Measurements from ENCODE around the gene KLHL36.
"Not testable (repeated sequence)": the region's sequence is repeated elsewhere in the genome, so short reads cannot be mapped to it uniquely, and the experiment has no call there.

The KLHL36 gene

DNA sequence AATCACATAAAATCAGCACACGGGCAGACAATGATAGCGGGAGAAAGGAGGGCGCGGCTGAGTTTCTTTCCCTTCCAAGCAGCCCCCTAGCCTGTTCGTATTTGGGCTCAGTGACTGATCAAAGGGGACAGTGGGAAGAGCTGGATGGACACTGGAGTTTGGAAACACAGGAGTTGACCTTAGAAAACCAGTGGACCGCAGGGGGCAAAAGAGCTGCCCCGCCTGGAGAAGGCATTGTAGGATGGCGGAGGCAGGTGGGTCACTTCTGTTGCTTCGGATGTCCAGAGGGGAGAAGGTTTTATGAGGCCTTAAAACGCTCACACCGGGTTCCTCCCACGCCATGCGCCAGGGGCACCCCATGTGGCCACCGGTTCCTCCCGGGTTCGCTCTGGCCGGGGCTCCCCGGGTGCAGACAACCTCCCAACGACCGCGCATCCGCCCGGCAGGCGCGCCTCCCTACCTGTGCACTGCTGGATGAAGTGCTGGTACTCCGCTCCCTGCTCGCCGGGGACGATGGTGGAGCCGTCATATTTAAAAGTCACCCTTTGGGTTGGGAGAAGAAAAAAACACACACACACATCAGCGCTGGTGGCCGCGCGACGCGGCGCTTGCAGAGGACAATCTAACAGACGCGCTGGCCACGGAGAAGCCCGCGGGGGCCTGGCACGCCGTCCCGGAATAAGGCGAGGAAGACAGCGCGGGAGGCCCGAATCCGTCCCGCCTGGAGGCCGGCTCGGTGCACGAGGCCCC lies 31.1 kb upstream of the KLHL36 start:
- no peak for DNase-seq

DNA sequence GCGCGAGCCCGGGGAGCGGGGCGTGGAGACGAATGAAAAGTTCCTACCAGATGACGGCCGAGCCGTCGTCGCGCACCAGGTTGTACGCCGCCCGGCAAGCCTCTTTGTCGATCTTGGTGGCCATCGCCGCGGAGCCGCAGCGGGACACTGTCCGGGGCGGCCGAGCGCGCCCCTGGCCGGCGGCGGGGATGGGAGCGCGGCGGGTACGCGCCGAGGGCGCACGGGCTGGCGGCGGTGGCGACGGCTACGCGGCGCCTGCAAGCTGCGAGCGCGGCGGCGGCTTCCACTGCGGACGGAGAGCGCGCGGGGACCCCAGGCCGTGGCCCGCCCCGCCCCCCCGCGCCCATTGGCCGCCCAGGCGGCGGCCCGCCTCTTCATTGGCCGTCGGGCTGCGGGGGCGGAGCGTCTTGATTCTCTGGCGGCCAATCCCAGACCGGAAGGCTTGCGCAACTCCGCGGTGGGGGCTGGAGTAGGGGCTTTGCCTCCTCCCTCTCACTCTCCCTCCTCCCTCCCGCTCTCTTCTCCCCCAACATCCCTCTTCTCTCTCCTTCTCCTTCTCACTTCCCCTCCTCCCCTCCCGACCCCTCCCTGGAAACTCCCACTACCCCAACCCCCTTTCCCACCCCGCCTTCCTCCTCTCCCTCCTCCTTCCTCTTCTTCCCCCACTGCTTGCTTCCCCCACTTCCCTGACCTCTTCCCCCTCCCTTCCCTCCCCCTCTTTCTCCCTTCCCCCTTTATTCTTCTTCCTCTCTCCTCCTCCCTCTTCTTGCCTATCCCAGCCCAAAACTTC lies 30.3 kb upstream of the KLHL36 start, which contains the start of gene COTL1:
COTL1 (minus strand) TSS at position 288 of the 790 bp plus-strand sequence; CDS start at position 124, 164 bp downstream.
- peak; percentile 70 for DNase-seq

DNA sequence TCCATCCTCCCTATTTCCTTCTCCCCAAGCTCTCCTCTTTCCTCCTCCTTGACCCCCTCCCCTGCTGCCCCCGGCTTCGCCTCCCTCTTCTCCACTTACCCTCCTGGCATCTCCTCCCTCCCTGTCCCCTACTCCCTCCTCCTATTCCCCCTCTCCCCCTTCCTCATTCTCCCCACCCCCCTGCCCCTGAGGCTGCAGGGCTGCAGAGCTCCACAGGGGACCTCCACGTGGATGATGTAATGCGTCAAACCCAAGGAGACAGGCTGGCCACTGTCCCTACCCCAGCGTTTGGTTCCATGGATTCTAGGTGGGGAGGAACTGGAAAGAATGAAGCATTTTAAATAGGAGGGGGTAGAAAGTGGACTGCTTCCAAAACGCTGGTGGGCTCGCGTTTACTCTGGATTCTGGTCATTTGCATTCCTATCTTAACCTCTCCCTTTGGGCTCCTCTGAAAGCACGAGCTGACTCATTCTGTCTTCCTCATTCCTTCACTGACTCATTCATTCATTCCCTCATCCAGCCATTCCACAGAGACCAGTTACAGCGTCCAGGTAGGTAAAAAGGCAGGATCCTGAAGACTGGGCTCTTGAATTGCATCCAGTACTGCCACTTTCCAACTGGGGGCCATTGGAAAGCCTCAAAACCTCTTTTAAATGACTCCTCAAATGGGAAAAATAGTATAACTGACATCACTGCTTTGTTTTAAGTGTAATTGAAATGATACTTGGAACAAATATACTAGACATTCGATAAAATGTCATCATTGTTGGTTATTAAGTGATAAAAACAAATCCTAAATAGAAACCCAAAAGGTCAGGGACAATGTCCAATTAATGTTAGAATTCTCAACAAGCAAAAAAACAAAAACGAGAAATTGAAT lies 29.5 kb upstream of the KLHL36 start:
- no peak for DNase-seq

DNA sequence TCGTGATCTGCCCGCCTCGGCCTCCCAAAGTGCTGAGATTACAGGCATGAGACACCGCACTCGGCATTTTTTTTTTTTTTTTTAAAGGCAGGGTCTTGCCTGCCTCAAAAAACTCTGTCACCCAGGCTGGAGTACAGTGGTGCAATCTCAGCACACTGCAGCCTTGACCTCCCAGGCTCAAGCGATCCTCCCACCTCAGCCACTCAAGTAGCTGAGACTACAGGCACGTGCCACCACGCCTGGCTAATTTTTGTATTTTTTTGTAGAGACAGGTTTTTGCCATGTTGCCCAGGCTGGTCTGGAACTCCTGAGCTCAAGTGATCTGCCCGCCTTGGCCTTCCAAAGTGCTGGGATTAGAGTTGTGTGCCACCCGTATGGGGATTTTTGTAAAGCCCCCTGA lies 27.4 kb upstream of the KLHL36 start:
- DNase-seq, result not testable (repeated sequence)

DNA sequence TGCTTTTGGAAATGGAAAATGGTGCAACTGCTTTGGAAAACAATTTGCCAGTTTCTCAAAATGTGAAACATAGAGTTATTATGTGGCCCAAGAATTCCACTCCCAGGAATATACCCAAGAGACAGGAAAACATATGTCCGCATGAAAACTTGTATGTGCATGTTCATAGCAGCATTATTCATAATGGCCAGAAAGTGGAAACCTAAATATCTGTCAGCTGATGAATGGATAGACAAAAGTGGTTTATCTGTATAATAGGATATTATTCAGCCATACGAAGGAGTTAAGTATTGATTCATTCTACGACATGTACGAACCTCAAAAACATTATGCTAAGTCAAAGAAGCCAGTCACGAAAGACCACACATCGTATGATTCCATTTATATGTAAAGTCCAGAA lies 22.8 kb upstream of the KLHL36 start:
- no peak for DNase-seq

DNA sequence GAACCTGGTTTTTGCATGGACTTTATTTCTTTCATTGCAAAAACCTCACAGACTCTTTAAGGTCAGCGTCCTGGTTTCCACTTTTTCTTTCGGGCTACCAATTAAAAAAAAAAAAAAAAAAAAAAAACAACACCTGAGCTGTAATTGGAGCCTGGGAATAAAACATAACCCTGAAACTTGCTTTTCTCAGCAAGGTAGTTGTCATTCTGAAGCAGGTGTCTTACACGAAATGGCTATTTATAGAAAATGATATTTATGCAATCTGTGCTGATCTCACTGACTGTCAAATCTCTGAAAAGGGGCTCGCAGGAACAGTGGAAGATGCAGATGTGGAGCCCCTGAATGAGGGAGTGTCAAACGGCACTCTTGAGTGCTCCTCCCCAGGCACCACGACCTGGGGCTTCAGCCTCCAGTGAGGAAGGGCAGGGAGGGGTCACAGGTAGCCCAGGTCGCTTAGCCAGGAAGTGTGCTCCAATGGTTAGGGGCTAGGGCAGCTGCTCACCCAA lies 20.0 kb upstream of the KLHL36 start:
- no peak for DNase-seq

DNA sequence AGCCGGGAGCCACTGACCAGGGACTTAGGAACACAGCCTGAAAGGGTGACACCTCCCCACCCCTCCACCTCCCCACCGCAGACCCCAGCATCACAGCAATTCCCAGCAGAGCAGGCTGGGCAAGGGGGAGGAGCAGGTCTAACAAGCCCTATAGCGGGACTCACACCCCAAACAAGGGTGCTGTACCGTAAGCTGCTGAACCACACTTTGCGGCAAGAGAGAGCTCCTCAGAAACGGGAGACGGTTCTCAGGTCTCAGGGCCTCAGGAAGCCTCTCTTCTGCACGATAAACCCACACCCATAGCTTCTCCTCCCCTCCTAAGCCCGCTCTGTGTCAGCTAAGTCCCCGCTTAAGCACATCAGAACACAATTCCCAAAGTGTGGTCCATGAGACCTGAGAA lies 18.7 kb upstream of the KLHL36 start:
- no peak for DNase-seq

DNA sequence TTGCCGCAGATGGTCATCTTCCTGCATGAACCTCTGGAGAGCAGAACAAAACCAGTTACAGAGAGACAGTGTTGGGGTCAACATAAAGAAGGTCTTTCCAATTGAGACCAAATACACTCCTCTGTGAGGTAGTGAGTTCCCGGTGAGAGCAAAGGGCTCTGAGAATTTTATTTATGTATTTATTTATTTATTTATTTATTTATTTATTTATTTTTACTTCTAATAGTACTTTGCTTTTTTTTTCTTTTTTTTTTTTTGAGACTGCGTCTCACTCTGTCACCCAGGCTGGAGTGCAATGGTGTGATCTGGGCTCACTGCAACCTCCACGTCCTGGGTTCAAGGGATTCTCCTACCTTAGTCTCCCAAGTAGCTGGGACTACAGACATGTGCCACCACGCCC lies 18.3 kb upstream of the KLHL36 start:
- DNase-seq, result no peak

DNA sequence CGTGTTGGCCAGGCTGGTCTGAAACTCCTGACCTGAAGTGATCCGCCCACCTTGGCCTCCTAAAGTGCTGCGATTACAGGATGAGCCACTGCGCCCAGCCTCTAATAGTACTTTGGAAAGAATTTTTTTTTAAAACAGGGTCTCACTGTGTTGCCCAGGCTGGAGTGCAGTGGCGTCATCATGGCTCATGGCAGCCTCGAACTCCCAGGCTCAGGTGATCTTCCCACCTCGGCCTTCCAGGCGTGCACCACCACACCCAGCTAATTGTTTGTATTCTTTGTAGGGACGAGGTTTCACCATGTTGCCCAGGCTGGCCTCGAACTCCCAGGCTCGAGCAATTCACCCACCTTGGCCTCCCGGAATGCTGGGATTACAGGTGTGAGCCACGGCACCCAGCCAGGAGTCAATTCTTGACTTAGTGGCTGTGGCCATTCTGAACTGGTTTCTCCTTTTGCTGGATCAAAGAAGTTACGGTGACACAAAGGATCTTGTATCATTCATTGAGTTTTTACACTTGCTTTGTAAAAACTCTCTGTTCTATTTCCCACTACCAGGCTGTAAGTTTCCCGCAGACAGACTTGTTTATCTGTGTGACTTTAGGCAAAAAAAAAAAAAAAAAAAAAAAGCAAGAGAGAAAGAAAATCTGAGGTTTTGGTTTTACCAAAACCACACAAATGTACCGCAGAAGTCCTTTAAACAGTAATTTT lies 17.7 kb upstream of the KLHL36 start:
- no peak for DNase-seq

DNA sequence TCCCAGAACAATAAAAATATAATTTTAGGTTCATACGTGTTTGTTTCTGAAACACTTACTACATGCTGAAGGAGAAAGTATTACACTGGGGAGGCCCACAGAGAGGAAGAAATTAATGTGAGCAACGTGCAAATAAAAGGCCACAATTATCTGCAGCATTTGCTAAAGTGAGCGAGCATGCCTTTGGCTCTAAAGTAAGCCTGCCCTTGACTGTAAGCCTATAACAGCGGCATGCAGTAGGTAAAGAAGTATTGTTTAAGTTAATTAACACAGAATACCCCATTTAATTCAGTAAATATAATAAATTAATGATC lies 17.2 kb upstream of the KLHL36 start:
- DNase-seq, result no peak

DNA sequence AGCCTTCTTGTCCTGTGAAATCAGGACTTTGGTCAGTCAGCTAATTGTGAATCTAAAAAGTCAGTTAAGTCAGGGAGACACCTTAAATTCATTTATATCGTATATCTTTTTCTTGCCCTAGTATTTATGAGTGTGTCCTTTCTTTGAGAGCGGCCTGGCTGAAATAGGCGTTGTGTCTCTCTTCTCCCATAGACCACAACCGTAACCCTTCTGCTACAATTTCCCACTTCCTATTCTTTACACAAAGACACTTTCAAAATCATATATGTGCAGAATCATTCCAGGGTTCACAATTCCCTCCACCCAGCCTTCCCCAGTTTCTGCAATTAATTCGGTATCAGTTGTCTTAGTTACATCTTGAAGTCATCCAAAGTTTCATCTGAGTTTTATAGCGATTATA lies 16.4 kb upstream of the KLHL36 start:
- no peak for DNase-seq

DNA sequence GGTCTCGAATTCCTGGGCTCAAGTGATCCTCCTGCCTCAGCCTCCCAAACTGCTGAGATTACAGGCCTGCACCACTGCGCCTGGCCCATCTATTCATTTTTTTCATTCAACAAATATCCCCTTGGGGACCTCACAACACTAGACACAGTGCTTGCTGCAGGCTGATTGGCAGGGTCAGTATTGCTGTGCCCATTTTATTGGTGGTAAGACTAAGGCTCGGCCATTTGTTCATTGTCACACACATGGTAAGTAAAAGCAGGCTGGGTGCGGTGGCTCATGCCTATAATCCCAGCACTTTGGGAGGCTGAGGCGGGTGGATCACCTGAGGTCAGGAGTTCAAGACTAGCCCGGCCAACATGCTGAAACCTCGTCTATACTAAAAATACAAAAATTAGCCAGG lies 15.4 kb upstream of the KLHL36 start:
- not testable (repeated sequence) for DNase-seq

DNA sequence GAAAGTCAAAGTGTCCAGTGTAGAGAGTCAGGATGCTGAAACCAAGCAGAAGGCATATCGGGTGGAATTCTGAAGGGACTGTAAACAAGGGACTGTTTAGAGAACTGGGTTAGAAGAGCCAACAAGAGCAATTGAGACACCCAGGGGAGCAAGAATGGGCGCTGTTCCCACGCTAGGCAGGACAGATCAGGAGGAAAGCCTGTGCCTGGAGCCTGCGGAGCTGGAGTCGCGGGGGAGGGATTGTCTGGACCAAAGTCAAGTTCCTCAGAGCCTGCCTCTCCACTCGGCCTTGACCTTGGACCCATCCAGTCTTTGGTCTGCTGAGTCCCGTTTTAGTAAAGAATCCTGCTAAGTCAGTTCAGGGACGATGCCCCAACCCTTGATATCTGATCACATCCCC lies 14.7 kb upstream of the KLHL36 start:
- DNase-seq, result peak; percentile 29

DNA sequence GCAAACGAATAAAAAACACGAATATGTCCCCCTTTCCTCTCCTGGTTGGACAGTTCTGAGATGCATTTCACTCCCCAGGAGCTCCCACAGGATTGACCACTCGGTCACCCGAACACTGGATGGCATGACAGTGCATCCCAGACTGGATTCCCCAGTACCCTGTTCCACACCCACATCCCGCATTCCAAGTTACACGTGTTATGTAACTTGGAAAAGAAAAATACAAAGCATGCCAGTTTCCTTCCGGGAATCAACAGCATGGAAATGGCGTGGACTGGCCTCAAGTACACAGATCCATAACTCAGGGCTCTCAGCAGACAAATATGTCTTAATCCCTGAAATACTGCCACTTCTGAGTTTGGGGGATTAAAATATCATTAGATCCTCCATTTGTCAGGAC lies 12.6 kb upstream of the KLHL36 start:
- DNase-seq, result no peak

DNA sequence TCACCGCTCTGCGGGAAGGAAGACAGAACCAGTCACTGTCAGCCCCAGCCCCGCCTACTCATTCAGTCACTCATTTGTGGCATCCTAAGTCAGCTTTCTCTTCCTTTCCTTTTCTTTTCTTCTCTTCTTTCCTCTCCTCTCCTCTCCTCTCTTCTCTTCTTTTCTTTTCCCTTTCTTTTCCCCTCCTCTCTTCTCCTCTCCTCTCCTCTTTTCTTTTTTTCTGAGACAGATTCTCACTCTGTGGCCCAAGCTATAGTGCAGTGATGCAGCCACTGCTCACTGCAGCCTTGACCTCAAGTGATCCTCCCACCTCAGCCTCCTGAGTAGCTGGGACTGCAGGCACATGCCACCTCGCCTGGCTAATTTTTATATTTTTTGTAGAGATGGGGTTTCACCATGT lies 10.6 kb upstream of the KLHL36 start:
- DNase-seq, result no peak

DNA sequence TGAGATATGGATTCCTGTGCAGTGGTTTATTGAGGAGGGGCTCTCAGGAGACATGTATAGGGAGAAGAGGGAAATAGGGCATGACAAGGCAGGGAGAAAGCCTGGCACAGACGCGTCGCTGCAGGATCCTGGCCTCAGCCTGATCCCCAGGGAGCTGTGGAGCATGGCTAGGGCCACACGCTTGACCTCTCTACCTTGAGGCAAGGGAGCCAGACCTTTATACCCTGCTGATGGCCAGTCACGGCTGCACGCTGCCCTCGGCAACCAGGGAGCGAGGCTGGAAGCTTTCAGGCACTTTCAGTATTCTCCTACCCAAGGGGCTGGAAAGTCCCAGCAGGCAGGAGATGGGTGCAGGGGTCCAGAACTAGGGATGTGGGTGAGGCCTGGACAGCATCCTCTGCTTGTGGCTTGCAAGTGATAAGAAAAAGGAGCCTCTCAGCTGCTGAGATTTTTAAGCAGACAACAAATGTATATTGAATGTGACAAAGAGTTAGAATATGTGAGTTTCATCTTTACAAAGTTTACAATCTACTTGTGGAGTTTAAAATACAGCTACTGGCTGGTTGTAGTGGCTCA lies 10.0 kb upstream of the KLHL36 start:
- no peak for DNase-seq

DNA sequence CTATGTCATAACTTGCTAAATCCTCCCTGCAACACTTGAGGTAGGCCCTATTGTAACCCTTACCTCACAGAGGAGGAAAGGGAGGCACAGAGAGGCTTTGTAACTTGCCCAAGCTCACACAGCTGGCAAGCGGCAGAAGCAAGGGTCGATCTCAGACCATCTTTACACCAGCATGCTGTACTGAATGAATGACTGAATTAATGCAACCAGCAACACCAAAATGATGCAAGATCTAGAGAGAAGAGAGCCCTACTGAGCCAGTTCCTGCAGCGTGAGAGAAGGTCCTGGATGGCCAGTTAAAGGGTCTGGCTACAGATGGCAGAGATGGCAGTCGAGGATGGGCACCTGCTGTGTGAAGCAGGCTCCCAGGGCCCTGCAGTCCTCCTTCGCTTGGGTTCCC lies 8.2 kb upstream of the KLHL36 start:
- no peak for DNase-seq

DNA sequence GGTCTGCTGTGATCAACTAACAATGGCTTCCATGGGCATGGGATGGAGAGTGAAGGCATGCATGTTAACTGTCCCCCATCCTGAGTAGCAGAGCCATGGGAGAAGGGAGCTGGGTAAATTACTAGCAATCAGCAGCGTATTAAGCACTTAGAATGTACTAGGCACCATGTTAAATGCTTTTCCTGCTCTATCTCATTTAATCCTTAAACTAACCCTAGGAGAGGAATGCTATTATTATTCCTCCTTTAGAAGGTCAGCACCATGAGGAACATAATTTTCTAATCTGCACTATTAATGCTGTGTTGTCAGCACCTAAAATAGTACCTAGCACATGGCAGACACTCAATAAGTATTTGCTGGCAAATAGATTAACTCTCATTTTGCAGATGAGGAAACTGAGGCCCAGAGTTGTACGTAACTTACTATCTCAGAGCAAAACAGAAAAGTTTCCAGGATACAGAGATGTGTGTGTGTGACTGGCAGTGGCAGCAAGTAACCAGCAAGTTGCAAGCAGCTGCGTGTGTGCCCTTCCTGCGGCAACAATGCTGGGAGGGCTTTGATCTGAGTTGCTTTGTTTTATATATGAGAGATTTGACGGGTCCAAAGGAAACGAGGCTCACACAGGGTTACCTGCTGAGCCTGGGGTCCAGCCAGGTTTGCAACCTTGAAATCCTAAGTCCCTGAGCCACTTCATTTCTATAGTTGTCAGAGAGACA lies 6.5 kb upstream of the KLHL36 start:
- DNase-seq, result no peak

DNA sequence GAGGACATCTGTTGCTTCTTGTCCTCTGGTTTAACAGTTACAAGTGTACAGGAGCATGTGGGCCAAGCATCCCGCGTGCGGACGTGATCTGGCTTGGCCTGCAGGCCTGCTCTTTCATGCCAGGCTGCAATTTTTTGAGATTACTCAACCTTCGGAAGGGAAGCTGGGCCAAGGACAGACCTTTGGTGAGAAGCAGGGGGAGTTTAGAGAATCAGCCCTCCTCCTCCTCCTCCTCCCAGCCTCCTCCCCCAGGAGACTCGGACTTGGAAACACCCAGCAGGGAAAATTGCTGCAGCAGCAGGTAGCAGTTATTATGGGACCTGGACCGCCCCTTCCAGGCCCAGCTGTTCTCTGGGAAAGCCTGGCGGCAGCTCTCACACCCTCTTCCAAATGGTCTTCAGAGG lies 5.1 kb upstream of the KLHL36 start:
- DNase-seq, result peak; percentile 80

DNA sequence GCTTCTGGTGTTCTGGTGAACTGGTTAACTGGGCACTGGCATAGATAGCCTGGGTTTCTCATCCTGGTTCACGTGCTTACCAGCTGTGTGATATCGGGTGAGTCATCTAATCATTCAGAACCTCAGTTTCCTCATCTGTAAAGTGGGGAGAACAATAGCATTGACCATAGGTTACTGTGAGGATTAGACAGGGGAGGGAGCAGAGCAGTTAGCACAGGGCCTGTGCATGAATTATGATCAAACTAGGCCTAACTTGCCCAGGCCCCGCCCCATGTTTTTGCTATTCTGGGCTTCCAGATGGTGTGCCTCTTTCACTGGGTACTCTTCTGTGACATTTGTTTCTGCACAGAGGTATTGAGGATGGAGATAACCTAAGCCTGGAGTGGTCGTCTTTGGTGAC lies 4.6 kb upstream of the KLHL36 start:
- peak; percentile 48 for DNase-seq
